Right cardiac atrium (tissue), 5 donors: ENCODE measurements around the gene EPHB3. TPM values are rescaled to one million over a fixed set of nuclear protein-coding genes. Genes with fewer than 3 reads are reported as not detected.

ENCODE experiments used
- ATAC-seq, 2 donors: fragments of 200-7000 bp; cut with Tn5 transposase; one replicate each; pipeline versions ENCODE4 v1.8.0 to v1.9.1; 2020; ENCODE audit warnings: moderate library complexity in 2 of 2, mild to moderate bottlenecking in 1 of 2
- DNase-seq, 3 donors: peaks; one replicate each; pipeline ENCODE4 v3.0.0-alpha.2; 2020
- H3K27ac ChIP-seq: one replicate; pipeline ENCODE4 v1.5.1; 2013; ENCODE audit warnings: mild to moderate bottlenecking, low read length, control low read depth, moderate library complexity
- H3K27me3 ChIP-seq: one replicate; pipeline ENCODE4 v1.6.1; 2013; ENCODE audit not compliant: control insufficient read depth, insufficient read depth
- H3K4me1 ChIP-seq: one replicate; pipeline ENCODE4 v1.6.1; 2013; ENCODE audit warnings: low read length; ENCODE audit not compliant: control insufficient read depth, insufficient read depth
- H3K4me3 ChIP-seq: one replicate; pipeline ENCODE4 v1.5.1; 2013; ENCODE audit warnings: low read length, control low read depth
- H3K9me3 ChIP-seq: one replicate; pipeline ENCODE4 v1.6.1; 2013; ENCODE audit warnings: low read length; ENCODE audit not compliant: control insufficient read depth
- WGBS: extraction: QIAGEN DNeasy Blood & Tissue Kit; methylation state at CpG from one replicate; pipeline ENCODE4 v1.1.7; 2013; 5-methylcytosine and 5-hydroxymethylcytosine counted together
- intact Hi-C, 4 donors: fragments of 100-400 bp; cut with DNase I; formaldehyde crosslinking; loops; one replicate each; pipeline versions ENCODE4 v1.11.0 to v1.14.0; 2022 to 2023
- polyA plus RNA-seq: library from polyadenylated mRNA; stranded (reverse); fragments of 200-250 nt; gene quantifications from one replicate; pipeline ENCODE4 v1.2.3, GENCODE V29; 2013
- total RNA-seq, 4 donors: library from RNA; stranded (reverse); fragmentation: NEBNext Ultra II Directional; extraction: Animal tissue kit (Norgen Biotek cat#: 25700); gene quantifications; one replicate each; pipeline ENCODE4 v1.2.1, GENCODE V29; 2021
- donor health status: healthy with polysubstance abuse.
- donor health status: DM: no; HTN: yes; CAD: no.
- donor health status: DM: no; HTN: no; CAD: no.
- donor health status: DM: no; HTN: yes; CAD: no; lungs with severe emphysema.
- donor health status: DM: yes; HTN: yes; CAD: no.

The EPHB3 gene
- total and polyA plus RNA-seq, 5 donors: 0.52 to 3.4 (median 2.9) TPM

- no peak for DNase-seq
- H3K27me3 ChIP-seq: no peaks in the 10 kb centered on the region
- H3K9me3 ChIP-seq: no peaks in the 10 kb centered on the region
- no peak for ATAC-seq
- no peak overlapping the region for H3K27ac ChIP-seq
- intact Hi-C loops: loop anchor here in 1 of 4 donors (10.0 kb wide), 1 partner anchor 118 kb away; no protein-coding TSS in a partner anchor
- 65% methylated on average over 8 of the region's 8 CpGs for WGBS
- no peak overlapping the region for H3K4me3 ChIP-seq
- H3K4me1 ChIP-seq: no peaks in the 10 kb centered on the region
Measured at GRCh38 chr3:184532940-184533732, 28.4 kb upstream of the EPHB3 start.

DNA sequence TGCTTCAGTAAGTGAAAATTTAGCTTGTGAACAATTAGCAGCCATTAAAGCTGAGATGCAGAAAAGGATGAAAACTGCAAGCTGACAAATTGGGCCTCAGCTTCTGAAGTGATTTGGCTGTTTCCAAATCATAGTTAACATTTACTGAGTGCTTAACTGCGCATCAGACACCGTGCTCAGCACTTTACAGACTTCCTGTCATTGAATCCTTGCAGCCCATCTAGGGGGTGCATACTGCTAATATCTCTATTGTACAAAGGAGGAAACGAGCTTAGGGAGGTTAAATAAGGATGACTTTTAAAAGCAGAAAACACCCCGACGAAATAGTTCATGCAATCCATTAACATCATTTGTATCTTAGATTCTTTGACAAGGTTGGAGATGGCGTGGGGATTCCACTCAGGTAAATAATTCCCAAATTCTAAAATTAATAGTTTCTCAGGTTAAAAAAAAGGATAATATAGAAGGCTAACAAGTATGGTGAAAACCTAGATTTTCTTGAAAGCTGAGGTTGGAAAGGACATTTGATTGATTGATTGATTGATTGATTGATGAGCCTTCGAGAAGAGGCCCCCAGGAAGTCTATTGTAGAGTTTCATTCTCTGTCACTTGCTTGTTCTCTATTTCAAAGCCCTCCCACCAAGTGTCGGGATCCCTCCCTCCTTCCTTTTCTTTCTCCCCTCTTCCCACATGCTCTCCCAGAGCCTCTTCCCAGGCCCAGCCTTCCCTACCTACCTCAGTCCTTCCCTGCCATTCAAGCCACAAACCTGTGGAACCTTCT is 23.5 kb upstream of the EPHB3 start:
- DNase-seq: no peak
- H3K27ac ChIP-seq: no peak overlapping the region
- H3K27me3 ChIP-seq: no peaks in the 10 kb centered on the region
- no peak overlapping the region for H3K4me3 ChIP-seq
- intact Hi-C loops: loop anchor here in 1 of 4 donors (10.0 kb wide), 1 partner anchor 123 kb away; no protein-coding TSS in a partner anchor
- H3K9me3 ChIP-seq: no peaks in the 10 kb centered on the region
- ATAC-seq: no peak
- 47% methylated on average over 8 of the region's 8 CpGs for WGBS
- H3K4me1 ChIP-seq: no peaks in the 10 kb centered on the region

GRCh38 chr3:184538666-184539431 is 22.7 kb upstream of the EPHB3 start:
- H3K4me1 ChIP-seq: no peaks in the 10 kb centered on the region
- ATAC-seq: no peak
- 80% methylated on average over 14 of the region's 14 CpGs for WGBS
- H3K27me3 ChIP-seq: no peaks in the 10 kb centered on the region
- no peak overlapping the region for H3K27ac ChIP-seq
- no peak overlapping the region for H3K4me3 ChIP-seq
- no peaks in the 10 kb centered on the region for H3K9me3 ChIP-seq
- DNase-seq: no peak
- intact Hi-C loops: loop anchor here in 1 of 4 donors (10.0 kb wide), 1 partner anchor 124 kb away; no protein-coding TSS in a partner anchor

DNA sequence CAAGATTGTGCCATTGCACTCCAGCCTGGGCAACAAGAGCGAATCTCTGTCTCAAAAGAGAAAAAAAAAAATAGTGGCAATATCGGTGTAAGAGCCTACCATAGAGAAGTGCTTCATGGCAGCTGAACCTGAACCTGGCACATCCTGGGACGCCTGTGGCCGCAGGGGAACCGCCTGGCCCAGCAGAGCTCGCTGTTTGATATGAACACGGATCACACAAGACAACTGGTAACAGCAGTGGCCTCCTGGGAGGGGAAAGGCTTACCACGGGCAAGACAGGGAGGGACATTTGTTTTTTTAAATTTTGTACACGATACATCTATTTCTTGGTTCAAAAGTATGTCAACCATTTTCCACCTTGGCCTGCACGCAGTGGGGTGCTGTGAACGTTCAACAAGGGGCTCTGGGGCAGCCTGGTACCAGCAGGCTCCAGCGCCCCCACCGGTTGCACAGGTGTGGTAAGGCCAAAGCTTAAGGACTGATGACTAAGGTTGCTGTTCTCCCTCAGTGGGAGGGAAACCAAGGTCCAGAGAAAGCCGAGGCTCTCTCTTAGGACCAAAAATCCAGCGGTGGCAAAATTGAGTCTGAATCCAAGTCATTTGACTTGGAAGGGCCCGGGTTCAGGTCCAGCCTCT is 21.7 kb upstream of the EPHB3 start:
- Histone ChIP-seq H3K27ac (no peak overlapping the region), H3K4me3 (no peak overlapping the region), H3K27me3 (no peaks in the 10 kb centered on the region), H3K9me3 (no peaks in the 10 kb centered on the region), H3K4me1 (no peaks in the 10 kb centered on the region)
- intact Hi-C loops: loop anchor here (5.0 to 10.0 kb wide), 3 partner anchors 125 to 168 kb away; partner anchors contain the start of gene THPO (in 1 of the 4)
- ATAC-seq (no peak), DNase-seq (no peak)
- 78% methylated on average over 16 of the region's 16 CpGs for WGBS

GRCh38 chr3:184540777-184541681 is 20.6 kb upstream of the EPHB3 start:
- Histone ChIP-seq H3K9me3 (no peaks in the 10 kb centered on the region), H3K27me3 (no peaks in the 10 kb centered on the region), H3K27ac (no peak overlapping the region), H3K4me3 (no peak overlapping the region), H3K4me1 (no peaks in the 10 kb centered on the region)
- WGBS: 47% methylated on average over 14 of the region's 14 CpGs
- peak in 1 of 2 donors; percentile 28 for ATAC-seq
- peak; percentile 48 to 80 (median 73) for DNase-seq
- intact Hi-C loops: loop anchor here (5.0 to 10.0 kb wide), 3 partner anchors 126 to 169 kb away; partner anchors contain the start of gene THPO (in 1 of the 4)

DNA sequence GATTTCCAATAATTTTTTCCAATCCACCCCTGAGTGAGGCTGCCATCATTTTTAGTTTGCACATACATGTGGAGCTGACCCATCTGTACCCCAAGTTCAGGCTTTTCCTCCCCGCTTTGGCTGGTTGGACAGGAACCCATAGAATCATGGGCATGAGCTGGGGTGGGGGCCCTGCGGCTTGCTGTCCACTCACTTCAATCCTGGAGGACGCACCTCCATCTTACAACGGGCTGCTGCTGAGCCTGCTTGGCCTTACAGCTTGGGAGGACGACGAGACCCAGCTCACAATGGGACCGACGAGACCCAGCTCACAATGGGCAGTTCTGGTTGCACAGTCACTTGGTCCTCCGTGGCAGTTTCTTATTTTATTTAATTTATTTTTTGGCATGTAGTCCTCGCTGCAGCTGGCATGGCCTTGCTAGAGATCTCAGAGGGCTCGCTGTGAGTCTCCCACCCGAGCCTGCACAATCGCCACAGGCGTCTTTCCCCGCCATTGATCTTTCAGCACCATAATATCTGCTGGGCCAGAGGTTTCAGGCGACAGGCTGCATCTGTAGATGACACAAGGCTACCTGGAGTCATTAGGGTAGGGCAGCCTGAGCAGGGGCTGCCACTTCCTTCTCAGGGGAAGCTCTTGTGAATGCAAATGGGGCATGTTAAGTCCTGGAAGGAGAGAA is 19.6 kb upstream of the EPHB3 start:
- DNase-seq (no peak), ATAC-seq (no peak)
- H3K27me3 ChIP-seq: no peaks in the 10 kb centered on the region
- no peaks in the 10 kb centered on the region for H3K4me1 ChIP-seq
- H3K27ac ChIP-seq: no peak overlapping the region
- H3K9me3 ChIP-seq: no peaks in the 10 kb centered on the region
- intact Hi-C loops: loop anchor here (5.0 to 10.0 kb wide), 3 partner anchors 127 to 170 kb away; partner anchors contain the start of gene THPO (in 1 of the 4)
- no peak overlapping the region for H3K4me3 ChIP-seq
- WGBS: 68% methylated on average over 16 of the region's 16 CpGs

DNA sequence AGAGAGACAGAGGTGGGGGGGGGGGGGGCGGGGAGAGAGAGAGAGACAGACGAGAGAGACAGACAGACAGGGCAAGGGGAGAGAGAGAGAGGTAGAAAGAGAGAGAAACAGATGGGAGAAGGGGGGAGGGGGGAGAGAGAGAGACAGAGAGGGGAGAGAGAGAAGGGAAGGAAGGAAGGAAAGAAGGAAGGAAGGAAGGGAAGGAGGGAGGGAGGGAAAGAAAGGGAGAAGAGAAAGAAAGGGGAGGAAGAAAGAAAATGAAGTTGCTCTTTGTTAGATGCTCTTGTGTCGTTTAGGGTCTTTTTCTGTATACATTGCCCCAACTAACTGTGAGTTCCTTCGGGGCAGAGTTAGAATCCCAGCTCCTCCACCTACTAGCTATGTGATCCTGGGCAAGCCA is 19.0 kb upstream of the EPHB3 start:
- H3K27ac ChIP-seq: no peak overlapping the region
- no peak for ATAC-seq
- no peak overlapping the region for H3K4me3 ChIP-seq
- intact Hi-C loops: loop anchor here (5.0 to 10.0 kb wide), 3 partner anchors 128 to 170 kb away; partner anchors contain the start of gene THPO (in 1 of the 4)
- H3K4me1 ChIP-seq: no peaks in the 10 kb centered on the region
- H3K27me3 ChIP-seq: no peaks in the 10 kb centered on the region
- no peaks in the 10 kb centered on the region for H3K9me3 ChIP-seq
- no peak for DNase-seq
- 52% methylated on average over 4 of the region's 4 CpGs for WGBS

GRCh38 chr3:184543256-184543655 is 18.3 kb upstream of the EPHB3 start:
- intact Hi-C loops: loop anchor here (5.0 to 10.0 kb wide), 3 partner anchors 128 to 171 kb away; partner anchors contain the start of gene THPO (in 1 of the 4)
- WGBS: 73% methylated on average over 6 of the region's 6 CpGs
- ATAC-seq: no peak

More at GRCh38 chr3:184543256-184543655, 18.3 kb upstream of the EPHB3 start:
- Histone ChIP-seq H3K27ac (no peak overlapping the region), H3K27me3 (no peaks in the 10 kb centered on the region), H3K9me3 (no peaks in the 10 kb centered on the region), H3K4me1 (no peaks in the 10 kb centered on the region), H3K4me3 (no peak overlapping the region)
- no peak for DNase-seq
